ENCODE results near the gene RBBP8NL. TPM values are rescaled to one million over a fixed set of nuclear protein-coding genes. Genes with fewer than 3 reads are reported as not detected.

Gene RBBP8NL
- polyA plus RNA-seq, 1 experiment: not detected

DNA sequence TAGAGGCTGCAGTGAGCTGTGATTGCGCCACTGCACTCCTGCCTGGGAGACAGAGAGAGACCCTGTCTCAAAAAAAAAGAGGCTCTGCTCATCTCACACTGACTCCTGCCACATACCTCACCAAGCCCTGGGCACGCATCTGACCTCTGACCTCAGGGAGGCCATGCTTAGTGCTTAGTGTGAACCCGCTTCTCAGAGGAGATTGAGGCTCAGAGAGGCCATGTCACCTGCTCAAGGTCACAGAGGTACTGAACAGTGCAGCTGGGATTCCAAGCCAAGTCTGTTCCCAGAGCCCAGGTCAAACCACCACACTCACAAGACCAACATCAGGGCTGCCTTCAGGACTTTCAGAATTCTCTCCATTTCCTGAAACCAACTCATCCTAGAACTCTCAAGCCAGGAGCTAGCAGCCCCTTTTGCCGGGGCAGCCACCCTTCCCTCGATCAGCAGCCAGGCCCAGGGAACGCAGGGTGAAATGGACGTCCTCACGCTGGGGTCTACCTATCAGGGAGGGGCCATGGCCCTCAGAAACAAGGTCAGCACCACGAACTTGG is 23.1 kb downstream of the RBBP8NL start:
- CTCF ChIA-PET: no interaction called here

DNA sequence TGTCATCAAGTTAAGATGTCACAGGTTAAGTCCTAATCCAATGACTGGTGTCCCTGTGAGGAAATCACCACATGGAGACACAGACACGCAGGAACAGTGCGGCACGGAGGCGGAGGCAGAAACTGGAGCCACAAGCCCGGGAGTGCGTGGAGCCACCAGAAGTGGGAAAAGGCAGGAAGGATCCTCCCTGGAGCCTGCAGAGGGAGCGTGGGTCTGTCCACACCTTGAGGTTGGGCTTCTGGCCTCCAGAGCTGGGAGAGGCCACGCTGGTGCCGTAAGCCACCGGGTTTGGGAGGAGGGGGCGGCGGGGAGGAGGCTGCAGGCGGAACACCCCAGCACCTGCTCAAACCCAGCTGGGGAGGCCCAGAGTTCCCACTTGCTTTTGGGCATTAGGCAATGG is 24.0 kb downstream of the RBBP8NL start:
- Histone ChIP-seq H3K27ac (ENCODE audit: low read depth, low read length) (no peak overlapping the region), H3K4me3 (ENCODE audit: low read depth, low read length) (no peak overlapping the region), H3K27me3 (ENCODE audit: control insufficient read depth, insufficient read depth, low read length) (no peaks in the 10 kb centered on the region), H3K9me3 (ENCODE audit: control insufficient read depth, insufficient read depth, low read length) (peaks cover 4% of the 10 kb centered on the region; the same call in 1 of the 2 replicates)
- TF ChIP-seq, protein P1, sequence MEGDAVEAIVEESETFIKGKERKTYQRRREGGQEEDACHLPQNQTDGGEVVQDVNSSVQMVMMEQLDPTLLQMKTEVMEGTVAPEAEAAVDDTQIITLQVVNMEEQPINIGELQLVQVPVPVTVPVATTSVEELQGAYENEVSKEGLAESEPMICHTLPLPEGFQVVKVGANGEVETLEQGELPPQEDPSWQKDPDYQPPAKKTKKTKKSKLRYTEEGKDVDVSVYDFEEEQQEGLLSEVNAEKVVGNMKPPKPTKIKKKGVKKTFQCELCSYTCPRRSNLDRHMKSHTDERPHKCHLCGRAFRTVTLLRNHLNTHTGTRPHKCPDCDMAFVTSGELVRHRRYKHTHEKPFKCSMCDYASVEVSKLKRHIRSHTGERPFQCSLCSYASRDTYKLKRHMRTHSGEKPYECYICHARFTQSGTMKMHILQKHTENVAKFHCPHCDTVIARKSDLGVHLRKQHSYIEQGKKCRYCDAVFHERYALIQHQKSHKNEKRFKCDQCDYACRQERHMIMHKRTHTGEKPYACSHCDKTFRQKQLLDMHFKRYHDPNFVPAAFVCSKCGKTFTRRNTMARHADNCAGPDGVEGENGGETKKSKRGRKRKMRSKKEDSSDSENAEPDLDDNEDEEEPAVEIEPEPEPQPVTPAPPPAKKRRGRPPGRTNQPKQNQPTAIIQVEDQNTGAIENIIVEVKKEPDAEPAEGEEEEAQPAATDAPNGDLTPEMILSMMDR (IDR thresholded peaks at IDR 0.05; ENCODE audit: low read depth, low read length): no peak
- DNase-seq (ENCODE audit: low read depth, low spot score): no peak
- ChIA-PET POLR2A (no interaction called here), CTCF (no interaction called here)

More for the DNA sequence above, 23.1 kb downstream of the RBBP8NL start:
- POLR2A ChIA-PET: no interaction called here
- H3K27ac ChIP-seq (ENCODE audit: low read depth, low read length): no peak overlapping the region
- DNase-seq (ENCODE audit: low read depth, low spot score): no peak
- TF ChIP-seq, protein P1 (IDR thresholded peaks at IDR 0.05; ENCODE audit: low read depth, low read length): no peak
- no peak overlapping the region for H3K4me3 ChIP-seq (ENCODE audit: low read depth, low read length)
- H3K27me3 ChIP-seq (ENCODE audit: control insufficient read depth, insufficient read depth, low read length): peaks cover 6% of the 10 kb centered on the region
- no peaks in the 10 kb centered on the region; the same call in 1 of the 2 replicates for H3K9me3 ChIP-seq (ENCODE audit: control insufficient read depth, insufficient read depth, low read length)

DNA sequence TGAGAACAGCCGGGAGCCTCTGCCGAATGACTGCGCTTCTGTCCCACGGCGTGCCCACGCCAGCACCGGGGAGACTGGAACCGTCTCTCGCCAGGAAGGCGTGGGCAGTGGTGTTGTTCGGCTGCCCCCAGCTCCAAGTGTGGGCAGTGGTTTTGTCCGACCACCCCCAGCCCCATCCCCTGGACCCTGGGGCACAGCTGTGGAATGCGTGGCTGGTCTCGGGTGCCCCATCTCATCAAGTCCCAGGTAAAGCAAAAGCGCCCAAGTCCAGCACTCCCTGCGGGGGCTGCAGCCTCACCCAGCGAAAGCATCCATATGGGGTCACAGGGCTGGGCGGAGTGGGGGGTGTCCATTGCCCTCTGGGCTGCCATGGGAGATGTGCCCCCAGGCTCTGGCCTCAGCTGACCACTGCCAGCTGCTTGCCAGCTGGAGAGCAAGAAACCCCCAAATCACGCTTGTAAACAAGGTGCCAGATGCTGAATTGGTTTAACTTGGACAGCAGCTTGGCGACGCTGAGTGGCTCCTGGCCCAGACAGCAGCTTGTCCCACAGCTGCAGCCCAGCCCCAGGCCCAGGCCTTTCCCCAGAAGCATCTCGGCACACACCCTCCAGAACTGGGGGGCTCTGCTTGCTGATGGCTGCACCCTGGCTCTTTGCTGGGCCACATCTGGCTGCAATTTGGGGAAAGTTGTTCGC is 24.7 kb downstream of the RBBP8NL start:
- ChIA-PET CTCF (no interaction called here), POLR2A (no interaction called here)
- H3K9me3 ChIP-seq (ENCODE audit: control insufficient read depth, insufficient read depth, low read length): peaks cover 7% of the 10 kb centered on the region; the same call in 1 of the 2 replicates
- no peaks in the 10 kb centered on the region for H3K27me3 ChIP-seq (ENCODE audit: control insufficient read depth, insufficient read depth, low read length)
- DNase-seq (ENCODE audit: low read depth, low spot score): no peak
- H3K27ac ChIP-seq (ENCODE audit: low read depth, low read length): no peak overlapping the region
- no peak overlapping the region for H3K4me3 ChIP-seq (ENCODE audit: low read depth, low read length)
- TF ChIP-seq, protein P1 (IDR thresholded peaks at IDR 0.05; ENCODE audit: low read depth, low read length): no peak

DNA sequence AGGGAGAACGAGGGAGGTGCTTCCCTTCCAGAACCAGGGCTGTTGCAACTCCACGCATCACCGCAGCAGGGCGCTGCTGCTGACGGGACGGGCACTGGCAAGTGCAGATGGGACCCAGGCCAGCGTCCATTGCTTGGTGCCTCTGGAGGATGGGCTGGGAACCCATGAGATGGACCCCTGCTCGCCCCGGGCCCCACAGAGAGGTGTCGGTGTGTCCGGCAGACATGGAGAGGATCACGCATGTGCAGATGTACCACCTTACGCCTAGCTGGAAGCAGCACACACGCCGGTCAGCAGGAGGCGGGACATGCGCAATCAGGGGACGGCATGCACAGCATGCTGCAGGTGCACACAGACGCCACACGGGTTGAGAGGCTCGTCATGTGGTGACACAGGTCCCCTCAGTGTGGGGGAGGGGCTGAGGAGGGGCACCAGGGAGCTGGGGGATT is 26.0 kb downstream of the RBBP8NL start:
- ChIA-PET POLR2A (interaction anchor here (0.6 kb wide), 1 partner anchor 15 kb away, joined by 4 read pairs; the partner anchor contains the start of gene RPS21), CTCF (no interaction called here)
- peaks cover 7% of the 10 kb centered on the region; the same call in 1 of the 2 replicates for H3K9me3 ChIP-seq (ENCODE audit: control insufficient read depth, insufficient read depth, low read length)
- no peak overlapping the region for H3K4me3 ChIP-seq (ENCODE audit: low read depth, low read length)
- TF ChIP-seq, protein P1 (IDR thresholded peaks at IDR 0.05; ENCODE audit: low read depth, low read length): no peak
- H3K27me3 ChIP-seq (ENCODE audit: control insufficient read depth, insufficient read depth, low read length): no peaks in the 10 kb centered on the region
- H3K27ac ChIP-seq (ENCODE audit: low read depth, low read length): no peak overlapping the region
- DNase-seq (ENCODE audit: low read depth, low spot score): no peak

DNA sequence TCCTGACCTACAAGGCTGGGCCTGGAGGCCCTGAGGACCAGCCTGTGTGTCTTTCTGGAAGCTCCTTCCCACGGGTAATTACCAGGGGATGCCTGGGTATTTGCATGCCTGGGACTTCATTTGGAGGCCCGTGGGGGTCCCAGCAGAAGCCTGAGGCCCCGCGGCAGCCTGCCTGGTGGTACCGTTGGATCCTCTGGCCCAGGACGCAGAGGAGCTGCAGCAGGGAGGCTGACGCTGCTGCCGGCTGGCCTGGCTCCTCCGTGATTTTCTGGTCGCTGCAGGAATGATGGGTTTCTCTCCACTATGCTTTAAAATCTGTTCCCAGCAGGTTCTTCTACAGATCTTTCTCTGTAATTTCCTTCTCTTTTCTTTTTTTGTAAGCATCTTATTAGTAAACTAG is 26.8 kb downstream of the RBBP8NL start:
- CTCF ChIA-PET: interaction anchor here (1.3 kb wide), 1 partner anchor 18 kb away, joined by 5 read pairs; no protein-coding TSS in a partner anchor
- POLR2A ChIA-PET: no interaction called here
- no peak overlapping the region for H3K27ac ChIP-seq (ENCODE audit: low read depth, low read length)
- DNase-seq (ENCODE audit: low read depth, low spot score): no peak
- H3K4me3 ChIP-seq (ENCODE audit: low read depth, low read length): no peak overlapping the region
- H3K9me3 ChIP-seq (ENCODE audit: control insufficient read depth, insufficient read depth, low read length): peaks cover 7% of the 10 kb centered on the region; the same call in 1 of the 2 replicates
- no peaks in the 10 kb centered on the region for H3K27me3 ChIP-seq (ENCODE audit: control insufficient read depth, insufficient read depth, low read length)
- TF ChIP-seq, protein P1 (IDR thresholded peaks at IDR 0.05; ENCODE audit: low read depth, low read length): no peak

All from AG04450 (cell line).